ENCODE measurements around the gene MSH5.

DNA sequence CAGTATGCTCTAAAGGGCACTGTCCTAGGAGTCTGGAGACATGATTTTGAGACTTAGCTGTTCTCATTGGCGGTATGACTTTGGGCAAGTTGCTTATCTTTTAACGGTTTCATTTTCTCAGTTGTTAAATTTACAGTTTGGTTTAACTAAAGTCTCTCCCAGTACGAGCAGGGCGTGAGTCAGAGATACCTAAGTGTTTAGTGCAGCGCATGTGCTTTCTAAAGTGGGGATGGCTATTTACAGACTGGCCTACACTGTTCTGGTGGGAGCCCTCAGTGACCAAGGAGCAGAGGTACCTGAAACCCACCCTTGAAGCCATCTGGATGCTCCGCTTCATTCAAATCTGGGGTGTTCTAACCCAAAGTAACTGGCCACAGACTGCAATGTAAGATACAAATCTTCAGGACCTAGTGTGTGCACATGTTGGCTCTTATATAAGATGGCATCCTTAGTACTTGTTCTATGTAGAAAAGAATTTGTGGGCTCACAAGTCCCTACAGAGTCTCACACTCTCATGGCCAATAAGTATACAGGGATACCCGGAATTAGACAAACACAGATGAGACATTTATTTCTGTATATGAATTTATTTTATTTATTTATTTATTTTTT lies 10.7 kb downstream of the MSH5 start:
- no peak for TF ChIP-seq ESRRA (CRISPR knock-in tag; IDR thresholded peaks at IDR 0.05; ENCODE audit: borderline replicate concordance)
- no peak for TF ChIP-seq TEAD4 (CRISPR knock-in tag; IDR thresholded peaks at IDR 0.05)
- TF ChIP-seq, protein P1, sequence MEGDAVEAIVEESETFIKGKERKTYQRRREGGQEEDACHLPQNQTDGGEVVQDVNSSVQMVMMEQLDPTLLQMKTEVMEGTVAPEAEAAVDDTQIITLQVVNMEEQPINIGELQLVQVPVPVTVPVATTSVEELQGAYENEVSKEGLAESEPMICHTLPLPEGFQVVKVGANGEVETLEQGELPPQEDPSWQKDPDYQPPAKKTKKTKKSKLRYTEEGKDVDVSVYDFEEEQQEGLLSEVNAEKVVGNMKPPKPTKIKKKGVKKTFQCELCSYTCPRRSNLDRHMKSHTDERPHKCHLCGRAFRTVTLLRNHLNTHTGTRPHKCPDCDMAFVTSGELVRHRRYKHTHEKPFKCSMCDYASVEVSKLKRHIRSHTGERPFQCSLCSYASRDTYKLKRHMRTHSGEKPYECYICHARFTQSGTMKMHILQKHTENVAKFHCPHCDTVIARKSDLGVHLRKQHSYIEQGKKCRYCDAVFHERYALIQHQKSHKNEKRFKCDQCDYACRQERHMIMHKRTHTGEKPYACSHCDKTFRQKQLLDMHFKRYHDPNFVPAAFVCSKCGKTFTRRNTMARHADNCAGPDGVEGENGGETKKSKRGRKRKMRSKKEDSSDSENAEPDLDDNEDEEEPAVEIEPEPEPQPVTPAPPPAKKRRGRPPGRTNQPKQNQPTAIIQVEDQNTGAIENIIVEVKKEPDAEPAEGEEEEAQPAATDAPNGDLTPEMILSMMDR (IDR thresholded peaks at IDR 0.05), result no peak

Measured in WTC11 (cell line).